HG03457 (cell line): ENCODE measurements around the gene OPCML.

Source experiments
- ATAC-seq: cut with Tn5 transposase; IDR thresholded peaks from one replicate; pipeline ENCODE4 v1.9.1; 2021; ENCODE audit warnings: moderate number of reproducible peaks; ENCODE audit not compliant: unreplicated experiment

The OPCML gene

DNA sequence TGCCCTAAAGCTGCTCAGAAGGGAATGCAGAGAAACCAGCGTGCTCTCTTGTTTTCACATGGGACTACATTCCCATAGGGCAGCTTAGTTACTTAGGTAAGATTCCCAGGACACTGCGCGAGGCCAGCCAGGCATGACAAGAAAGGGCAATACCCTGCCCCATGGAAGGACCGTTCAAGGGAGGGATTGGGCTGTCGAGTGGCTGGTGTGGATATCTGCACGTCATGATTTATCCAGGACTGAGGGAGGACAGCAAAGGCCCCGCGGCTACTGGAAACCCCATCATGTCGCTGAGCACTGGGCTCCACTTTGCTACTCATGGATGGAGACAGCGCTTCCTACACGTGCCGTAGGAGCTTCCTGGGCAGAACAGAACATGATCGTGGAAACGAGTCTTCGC, 169.4 kb downstream of the OPCML start:
- no peak for ATAC-seq

DNA sequence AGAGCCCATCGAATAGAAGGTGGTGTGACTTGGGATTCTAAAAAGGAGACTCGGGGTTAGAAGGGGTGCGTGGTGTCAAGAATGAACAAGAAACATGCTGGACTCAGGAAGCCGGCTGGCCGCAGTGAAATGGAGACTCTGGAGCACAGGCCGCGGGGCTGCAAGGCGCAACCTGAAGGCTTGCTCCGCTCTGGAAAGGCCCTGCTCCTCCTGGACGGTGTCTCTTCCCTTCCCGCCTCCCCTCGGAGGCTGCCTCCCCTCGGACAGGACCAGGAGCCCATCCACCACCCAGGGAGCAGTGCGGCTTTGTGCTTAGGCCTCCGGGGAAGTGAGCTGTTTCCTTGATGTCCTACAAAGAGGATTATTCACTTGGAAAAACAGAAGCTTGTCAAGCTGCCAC, 170.1 kb downstream of the OPCML start:
- ATAC-seq, result no peak

DNA sequence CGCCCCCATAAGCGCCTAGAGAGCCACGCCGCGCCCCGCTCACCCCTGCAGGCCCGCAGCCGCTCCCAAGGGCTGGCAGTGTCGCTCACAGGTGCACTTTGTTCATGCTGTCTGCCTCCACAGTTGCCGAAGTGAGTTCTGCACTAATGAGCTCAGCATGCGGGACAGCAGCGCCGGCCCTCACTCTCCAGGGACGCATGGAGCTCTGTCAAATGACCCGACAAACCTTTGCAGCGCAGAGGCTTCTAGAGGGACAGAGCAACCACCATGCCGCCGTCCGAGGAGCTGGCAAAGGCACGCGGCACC, 170.7 kb downstream of the OPCML start:
- ATAC-seq, result no peak

DNA sequence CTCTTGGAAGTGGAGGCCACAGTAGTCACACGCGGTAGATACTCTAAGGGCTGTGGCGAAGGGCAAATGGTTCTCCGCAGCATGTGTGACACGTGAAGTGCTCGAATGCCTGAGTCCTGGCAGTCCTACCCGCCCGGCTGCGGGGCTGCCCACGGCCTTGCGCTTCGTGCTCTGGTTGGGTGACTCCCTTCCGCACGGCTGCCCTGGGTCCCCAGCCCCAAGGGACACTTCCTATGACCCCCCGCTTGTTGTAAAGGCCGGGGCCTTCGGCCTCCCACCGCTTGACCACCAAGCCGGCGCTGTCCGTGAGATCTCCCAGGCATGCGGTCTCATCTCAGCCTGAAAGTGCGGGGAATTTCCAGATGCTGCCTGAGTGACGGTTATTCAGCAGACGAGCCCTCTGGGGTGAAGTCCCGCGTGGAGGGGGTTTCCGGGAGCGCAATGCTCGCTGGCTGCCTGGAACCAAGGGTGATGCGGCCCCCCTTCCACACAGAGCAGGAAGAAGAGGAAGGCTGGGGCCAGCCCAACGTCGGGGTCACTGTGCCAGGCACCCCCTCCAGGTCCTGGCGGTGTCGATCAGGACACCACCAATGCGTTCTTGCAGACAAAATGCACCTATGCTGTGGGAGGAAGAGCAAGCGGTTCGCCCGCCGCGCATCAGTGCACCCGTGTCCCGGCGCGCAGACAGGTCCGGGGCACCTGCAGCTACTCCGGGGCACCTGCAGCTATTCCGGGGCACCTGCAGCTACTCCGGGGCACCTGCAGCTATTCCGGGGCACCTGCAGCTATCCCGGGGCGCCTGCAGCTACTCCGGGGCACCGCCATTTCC, 171.2 kb downstream of the OPCML start:
- no peak for ATAC-seq

DNA sequence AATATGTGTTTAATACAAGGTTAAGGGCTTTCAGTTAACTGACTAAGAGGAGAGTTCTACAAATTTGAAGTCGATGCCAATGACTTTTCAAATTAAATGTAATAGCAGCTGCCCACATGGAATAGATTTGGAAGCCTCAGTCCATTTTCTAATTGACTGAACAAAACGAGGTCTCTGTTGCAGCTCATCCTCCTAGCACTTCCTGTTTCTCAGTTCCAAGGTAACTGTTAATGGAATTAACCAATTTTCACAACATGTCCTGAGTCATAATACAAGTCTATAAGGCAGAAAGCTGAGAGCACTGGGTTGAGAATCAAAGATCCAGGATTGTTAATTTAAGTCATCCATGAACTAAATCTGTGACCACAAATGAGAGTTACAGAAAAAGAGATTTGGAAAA, 177.2 kb downstream of the OPCML start:
- ATAC-seq, result no peak

DNA sequence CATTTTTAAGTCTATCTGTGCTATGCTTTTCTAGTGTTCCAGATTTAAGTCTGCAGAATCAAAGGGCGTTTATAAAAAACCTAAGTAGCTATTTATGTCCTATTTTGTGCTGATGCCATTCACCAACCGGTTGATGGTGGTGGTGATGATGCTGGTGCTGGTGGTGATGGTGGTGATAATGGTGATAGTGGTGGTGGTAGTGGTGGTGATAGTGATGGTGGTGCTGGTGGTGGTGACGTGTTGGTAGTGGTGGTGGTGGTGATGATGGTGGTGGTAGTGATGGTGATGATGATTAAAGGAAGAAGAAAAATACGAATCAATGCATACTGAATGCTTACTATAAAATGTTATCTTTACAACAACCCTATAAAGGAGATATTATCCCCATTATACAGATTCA, 178.2 kb downstream of the OPCML start:
- no peak for ATAC-seq

DNA sequence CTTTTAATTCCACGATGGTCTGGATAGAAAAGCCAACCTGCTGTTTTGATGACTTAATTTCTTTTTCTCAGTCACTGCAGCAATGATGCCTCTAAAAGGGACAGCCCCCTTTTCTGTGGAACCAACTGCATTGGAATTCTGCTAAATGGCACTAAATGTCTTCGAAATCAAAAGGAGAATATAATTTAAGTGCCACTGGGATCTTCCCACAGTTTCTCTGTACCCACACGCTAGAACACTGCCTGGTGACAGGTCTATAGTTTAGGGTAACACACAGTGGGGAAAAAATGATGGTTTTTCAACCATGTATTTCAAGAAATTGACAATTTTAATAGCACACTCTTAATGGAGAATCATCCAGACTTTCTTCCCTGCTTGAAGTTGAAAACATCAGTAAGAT, 182.3 kb downstream of the OPCML start:
- no peak for ATAC-seq

DNA sequence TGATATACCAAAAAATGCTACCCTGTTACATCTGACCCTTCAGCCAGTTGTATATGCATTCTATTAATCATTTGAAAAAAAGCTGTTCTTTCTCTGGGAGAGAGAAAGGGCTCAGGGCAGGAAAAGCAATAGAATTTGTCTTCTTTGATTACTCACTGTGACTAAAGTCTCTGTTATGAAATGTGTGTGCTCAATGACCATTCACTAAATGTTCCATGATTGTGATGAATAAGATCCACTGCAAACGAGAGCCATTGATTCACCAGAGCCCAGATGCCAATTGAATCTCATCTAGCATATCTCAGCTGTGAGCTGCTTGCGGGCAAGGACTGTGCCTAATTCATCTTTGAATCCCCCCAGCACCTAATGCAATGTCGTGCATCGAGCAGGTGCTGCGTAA, 184.3 kb downstream of the OPCML start:
- ATAC-seq, result no peak

DNA sequence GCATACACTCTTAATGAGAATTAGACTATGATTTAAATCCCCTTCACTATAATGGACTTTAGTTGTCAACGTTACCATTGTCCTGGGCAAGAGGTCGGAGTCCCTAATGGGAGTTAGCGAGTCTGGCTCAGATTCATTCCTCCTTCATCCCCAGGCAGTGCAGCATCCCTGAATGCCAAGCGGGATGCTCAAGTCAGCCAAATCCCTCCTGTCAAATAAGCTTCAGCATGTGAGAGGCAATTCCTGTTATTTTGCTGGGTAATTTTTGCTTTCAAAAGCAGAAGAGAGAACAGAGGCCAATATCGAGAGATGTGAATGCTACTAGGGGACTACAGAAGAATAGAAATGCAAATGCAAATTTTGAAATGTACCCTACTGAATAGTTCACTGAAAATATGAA, 186.2 kb downstream of the OPCML start:
- ATAC-seq, result no peak

DNA sequence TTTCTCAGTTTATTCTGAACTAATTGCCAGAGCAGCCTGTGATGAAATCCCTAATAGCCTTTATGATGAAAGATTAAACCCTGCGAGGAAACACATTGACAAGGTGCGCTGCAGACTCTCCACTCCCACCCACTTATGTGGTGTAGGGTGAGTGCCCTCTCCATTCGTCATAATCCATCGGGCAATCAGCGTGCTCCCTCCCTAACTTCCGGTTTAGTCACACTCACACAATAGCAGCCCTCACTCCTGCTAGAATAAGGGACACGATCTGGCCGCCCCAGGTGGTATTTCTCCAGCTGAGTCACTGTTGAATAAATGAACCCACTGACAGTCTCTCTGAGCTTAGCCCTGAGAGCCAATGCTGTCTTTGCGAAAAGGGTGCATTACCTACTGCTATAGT, 188.3 kb downstream of the OPCML start:
- no peak for ATAC-seq

DNA sequence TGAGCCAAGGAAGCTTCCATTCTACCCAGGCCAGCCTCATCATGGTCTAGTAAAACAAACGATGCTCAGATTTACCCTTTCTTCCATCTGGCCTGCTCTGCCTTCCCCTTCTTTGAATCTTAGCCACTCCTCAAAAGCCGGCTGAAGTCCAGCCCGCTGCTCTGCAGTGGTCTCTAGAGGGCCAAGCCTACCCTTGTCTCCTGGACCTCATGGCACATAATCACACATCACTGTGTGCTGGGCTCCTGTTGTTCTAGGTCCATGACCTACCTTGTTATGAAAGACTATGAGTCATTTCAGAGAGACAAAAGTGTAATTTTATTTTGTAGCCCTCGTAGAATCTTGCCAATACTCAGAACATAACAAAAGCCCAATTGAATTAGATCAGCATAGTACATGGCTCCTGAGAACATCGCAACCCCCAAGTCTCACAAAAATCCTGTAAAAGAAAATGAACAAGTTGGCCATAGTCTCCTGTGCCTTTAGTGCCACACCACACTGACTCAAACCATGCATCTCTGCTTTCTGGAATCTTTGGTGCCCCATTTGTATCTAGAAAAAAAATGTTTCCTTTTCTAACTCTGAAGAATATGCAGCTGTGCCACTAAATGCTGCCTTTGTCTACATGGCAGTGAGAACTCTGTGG, 192.7 kb downstream of the OPCML start:
- no peak for ATAC-seq

DNA sequence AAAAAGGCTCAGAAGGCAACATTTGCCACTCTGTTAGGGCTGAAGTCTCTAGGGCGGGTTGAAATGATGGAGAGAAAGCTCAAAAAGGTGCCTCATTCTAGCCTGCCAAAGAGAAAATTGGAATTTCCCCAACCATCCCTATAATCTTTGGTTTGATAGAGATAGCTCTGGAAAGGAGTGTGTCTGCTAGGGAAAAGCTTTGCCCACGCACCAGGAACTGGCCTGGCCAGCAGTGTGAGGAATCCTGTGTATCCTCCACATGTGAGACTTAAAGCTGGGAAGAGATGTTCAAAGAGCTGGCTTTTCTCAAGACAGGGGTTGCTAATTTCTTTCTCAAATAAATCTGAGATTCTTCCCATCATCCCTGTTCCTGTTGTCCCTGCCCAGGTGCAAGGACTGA, 193.7 kb downstream of the OPCML start:
- ATAC-seq, result no peak

DNA sequence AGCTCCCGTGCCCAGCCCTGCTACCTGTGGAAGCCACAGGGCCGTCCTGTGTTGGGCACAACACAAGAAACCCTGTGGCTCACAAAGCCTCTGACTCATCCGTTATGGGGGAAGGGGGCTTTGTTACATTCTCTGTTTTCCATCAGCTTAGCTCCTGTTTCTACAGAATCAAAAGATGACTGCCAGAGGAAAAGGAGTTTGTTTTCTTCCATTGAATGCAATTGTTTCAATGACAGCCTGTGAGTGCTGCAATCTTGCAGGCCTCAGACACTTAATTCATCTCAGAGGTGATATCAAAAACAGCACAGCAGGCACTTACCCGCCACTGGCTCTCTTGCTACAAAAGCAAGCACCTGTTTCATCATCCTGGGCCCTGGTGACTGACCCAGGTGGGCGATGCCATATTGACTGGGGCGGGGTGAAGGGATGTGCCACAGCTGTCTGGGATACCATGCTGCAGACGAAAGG, 194.3 kb downstream of the OPCML start:
- no peak for ATAC-seq

DNA sequence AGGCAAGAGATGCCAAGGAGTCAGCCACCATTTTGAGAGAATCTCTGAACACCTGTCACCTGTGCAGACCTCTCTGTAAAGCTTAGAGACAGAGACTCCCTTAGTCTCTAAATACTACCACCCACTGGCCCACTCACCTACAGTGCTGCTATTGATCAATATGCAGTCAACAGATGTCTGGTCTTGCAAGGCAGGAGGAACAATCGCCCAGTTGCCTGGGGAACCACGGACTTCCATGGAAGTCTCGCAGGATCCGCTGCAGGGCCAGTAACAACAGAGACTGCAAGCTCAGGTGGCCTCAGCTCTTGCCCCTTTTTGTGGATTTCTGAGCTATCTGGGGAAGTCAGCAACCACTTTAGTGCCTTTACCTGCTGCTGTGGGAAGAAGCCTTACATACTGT, 195.1 kb downstream of the OPCML start:
- ATAC-seq, result no peak

DNA sequence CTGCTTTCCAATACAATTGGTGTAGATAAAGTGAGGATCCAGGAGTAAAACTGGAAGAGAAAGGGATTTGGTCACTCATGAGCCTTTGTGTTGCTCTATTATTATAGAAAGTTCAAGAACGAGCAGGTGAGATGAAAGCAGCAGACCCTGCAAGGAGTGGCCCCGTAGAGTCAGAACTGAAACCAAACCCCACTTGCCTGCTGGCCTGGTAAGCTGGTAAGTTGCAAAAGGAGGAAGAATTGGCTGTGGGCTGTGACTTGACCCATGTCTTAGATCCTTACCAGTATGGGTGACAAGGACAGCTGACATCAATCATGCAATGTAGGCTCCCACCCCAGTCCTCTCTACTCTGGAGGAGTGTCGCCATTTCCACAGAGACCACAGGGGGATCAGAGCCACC, 201.3 kb downstream of the OPCML start:
- ATAC-seq, result no peak

DNA sequence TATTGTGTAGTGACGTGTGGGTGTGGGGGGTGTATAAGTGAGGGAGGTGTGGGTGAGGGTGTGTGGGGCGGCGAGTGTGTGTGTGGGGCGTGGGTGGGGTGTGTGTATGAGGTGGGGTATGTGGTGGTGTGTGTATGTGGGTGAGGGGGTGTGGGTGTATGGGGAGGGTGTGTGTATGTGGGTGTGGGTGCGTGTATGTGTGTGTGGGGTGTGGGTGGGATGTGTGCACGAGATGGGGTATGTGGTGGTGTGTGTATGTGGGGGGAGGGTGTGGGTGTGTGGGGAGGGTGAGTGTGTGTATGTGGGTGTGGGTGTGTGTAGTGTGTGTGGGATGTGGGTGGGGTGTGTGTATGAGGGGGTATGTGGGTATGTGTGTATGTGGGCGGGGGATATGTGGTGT, 205.5 kb downstream of the OPCML start:
- no peak for ATAC-seq

DNA sequence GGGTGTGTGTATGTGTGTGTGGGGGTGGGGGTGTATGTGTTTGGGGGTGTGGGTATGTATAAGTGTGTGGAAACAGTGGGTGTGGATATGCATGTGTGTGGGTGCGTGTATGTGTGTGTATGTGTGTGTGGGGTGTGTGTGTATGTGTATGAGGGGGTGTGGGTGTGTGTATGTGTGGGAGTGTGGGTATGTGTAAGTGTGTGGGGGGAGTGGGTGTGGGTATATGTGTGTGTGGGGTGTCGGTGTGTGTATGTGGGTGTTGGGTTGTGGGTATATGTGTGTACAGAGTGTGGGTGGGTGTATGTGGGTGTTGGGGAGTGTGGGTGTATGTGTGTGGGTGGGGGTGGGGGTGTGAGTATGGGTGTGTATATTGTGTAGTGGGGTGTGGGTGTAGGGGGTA, 206.0 kb downstream of the OPCML start:
- ATAC-seq, result no peak

DNA sequence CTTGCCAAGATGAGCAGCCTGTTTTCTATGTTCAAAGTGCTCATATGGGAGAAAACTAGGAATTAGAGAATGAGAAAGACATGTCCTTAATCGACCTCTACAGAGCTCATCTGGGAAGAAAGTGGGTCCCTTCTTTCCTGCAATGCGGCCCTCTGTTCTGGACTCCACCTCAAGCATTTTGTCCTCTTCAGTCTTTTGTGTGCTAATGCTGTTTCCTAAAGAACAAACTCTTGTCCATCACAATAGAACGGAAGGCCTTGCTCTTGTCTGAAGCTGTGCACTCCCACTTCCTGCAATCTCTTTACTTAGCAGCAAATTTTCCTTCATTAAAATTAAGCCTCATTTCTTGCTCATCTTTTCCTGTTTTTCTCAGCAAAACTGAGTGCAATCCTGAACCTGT, 206.6 kb downstream of the OPCML start:
- no peak for ATAC-seq

DNA sequence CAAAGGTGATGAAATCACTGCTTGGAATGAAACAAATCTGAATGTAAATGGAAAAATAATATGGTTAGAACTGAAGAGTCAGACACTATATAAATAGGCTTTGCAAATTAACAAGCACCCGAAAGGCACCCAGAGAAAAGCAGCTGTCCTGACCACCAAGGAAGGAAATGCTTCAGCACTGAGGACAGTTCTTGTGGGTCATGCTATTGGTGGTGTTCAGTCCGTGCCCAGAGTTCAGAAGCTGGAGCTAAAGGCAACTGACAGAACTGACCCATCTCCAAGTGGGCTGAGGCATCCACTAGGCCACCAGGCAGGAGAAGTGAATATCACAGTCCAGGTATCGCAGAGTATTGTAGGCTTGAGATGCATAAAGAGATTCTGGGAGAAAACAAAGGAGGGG, 208.9 kb downstream of the OPCML start:
- ATAC-seq, result no peak

DNA sequence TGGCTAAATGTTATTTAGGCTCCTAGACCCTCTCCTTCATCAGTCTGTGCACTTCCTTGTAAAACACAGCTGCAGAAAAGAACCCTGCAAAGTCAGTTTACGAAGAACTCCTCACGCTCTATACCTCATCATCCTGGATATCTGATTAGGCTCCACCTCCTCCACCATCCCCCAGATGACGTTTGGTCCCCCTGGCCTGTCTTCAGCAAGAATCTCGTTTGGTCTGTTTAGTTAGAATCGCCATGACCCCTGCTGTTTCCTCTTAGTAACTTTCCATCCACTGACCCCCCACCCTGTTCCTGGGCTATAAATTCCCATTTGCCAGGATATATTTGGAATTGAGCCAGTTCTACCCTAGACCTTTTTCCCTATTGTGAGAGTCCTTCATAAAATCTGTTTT, 214.1 kb downstream of the OPCML start:
- no peak for ATAC-seq

DNA sequence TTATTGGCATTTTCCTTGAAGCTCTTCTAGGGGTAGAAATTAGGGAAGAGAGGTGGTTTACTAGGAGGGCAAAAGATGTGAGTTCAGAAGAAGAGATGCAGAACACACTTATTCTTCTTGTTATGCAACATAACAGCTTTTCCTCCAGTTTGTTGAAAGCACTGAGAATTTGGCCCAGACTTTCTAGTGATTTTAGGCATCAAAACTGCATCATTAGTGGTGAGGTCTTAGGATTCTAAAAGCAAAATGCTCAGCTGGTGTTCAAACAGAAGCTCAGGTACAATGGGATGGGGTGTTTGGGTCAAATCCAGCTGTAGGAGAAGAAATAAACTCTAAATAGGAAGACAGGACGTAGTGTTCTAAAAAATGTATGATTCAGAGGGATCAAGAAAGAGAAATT, 221.1 kb downstream of the OPCML start:
- no peak for ATAC-seq

DNA sequence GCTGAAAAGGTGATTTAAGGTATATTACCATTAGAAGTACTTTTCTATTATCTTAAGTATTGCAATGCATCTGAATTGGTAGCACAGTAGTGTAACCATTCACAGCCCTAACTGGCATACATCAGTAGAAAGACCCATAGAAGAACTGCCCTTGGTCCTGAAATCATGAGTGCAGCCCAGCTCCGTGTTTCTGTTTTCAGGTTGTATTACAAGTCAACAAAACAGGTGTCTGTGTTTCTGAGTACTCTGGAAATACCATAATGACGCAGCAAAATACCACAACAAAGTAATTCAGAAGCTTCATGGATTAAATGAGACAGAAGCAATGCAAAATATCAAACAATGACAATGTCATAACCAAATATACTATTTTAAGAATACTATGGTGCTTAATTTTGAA, 226.3 kb downstream of the OPCML start:
- no peak for ATAC-seq
